ENCODE results near the gene ASTN2.

GRCh38 chr9:116382053-116382452, 1032.8 kb downstream of the ASTN2 start:
- TF ChIP-seq CTCF (conservative IDR thresholded peaks at IDR 0.05), result no peak
- no peak for TF ChIP-seq ZFX (IDR thresholded peaks at IDR 0.05)
